Heart left ventricle (tissue), 16 donors: ENCODE data around the gene MAPK8. TPM values are rescaled to one million over a fixed set of nuclear protein-coding genes. Genes with fewer than 3 reads are reported as not detected.
A peak's percentile ranks its signal among the peaks of the same experiment; 100 is the strongest.

Source experiments
- ATAC-seq, 4 donors: fragments of 200-7000 bp; cut with Tn5 transposase; one replicate each; pipeline ENCODE4 v1.9.1; 2020 to 2022; ENCODE audit warnings: moderate library complexity in 4 of 4, mild to moderate bottlenecking in 3 of 4, moderate number of reproducible peaks in 1 of 4
- DNase-seq, 5 donors: peaks; one replicate each; pipeline ENCODE4 v3.0.0-alpha.2; 2020
- H3K27ac ChIP-seq, 12 donors: fragments of 200-600 bp; sonication (generic) in 4 of 12; one replicate each; pipeline versions ENCODE4 v1.5.0 to v1.8.0; 2016 to 2022; ENCODE audit warnings: mild to moderate bottlenecking in 2 of 12
- H3K27me3 ChIP-seq, 9 donors: fragments of 200-600 bp; sonication (generic) in 2 of 9; one replicate each; pipeline versions ENCODE4 v1.5.1 to v1.8.0; 2016 to 2022; ENCODE audit warnings: mild to moderate bottlenecking in 3 of 9
- H3K36me3 ChIP-seq, 9 donors: fragments of 200-600 bp; sonication (generic) in 2 of 9; one replicate each; pipeline versions ENCODE4 v1.5.0 to v1.8.0; 2018 to 2022; ENCODE audit warnings: mild to moderate bottlenecking in 2 of 9
- H3K4me1 ChIP-seq, 12 donors: fragments of 200-600 bp; sonication (generic) in 4 of 12; one replicate each; pipeline versions ENCODE4 v1.5.0 to v1.8.0; 2016 to 2022; ENCODE audit warnings: mild to moderate bottlenecking in 3 of 12
- H3K4me3 ChIP-seq, 12 donors: fragments of 200-600 bp; sonication (generic) in 4 of 12; one replicate each; pipeline versions ENCODE4 v1.5.0 to v1.8.0; 2017 to 2022; ENCODE audit warnings: mild to moderate bottlenecking in 9 of 12, moderate library complexity in 4 of 12
- H3K9me3 ChIP-seq, 12 donors: fragments of 200-600 bp; sonication (generic) in 4 of 12; one replicate each; pipeline versions ENCODE4 v1.5.0 to v1.8.0; 2016 to 2022; ENCODE audit warnings: mild to moderate bottlenecking in 1 of 12
- CTCF ChIP-seq, 12 donors: fragments of 200-600 bp; sonication (generic) in 4 of 12; IDR thresholded peaks; one replicate each; pipeline versions ENCODE4 v1.5.0 to v1.8.0; 2018 to 2022; ENCODE audit warnings: antibody characterized with exemption in 12 of 12, mild to moderate bottlenecking in 5 of 12
- POLR2A ChIP-seq, 2 donors: fragments of 450-650 bp; IDR thresholded peaks; one replicate each; pipeline ENCODE4 v1.6.1; 2017; ENCODE audit warnings: antibody characterized with exemption in 2 of 2, mild to moderate bottlenecking in 2 of 2, moderate library complexity in 2 of 2
- WGBS, 4 donors: extraction: QIAGEN DNeasy Blood & Tissue Kit in 2 of 4; methylation state at CpG; one replicate each; pipeline versions ENCODE4 v1.1.5 to v1.1.7; 2013 to 2018; 5-methylcytosine and 5-hydroxymethylcytosine counted together
- intact Hi-C, 10 donors: fragments of 100-400 bp; cut with DNase I; formaldehyde crosslinking; loops; one replicate each; pipeline versions ENCODE4 v1.11.1 to v1.14.2; 2022
- polyA plus RNA-seq, 2 donors: library from polyadenylated mRNA; stranded (reverse); fragments of 200-250 nt; gene quantifications; one replicate each; pipeline ENCODE4 v1.2.3, GENCODE V29; 2013
- total RNA-seq, 9 donors: library from RNA; depleted of rRNA in 2 of 9; stranded (reverse); fragments of >200 nt in 2 of 9; fragmentation: NEBNext Ultra II Directional in 3 of 9; extraction: Animal tissue kit (Norgen Biotek cat#: 25700) in 3 of 9; gene quantifications; one replicate each; pipeline versions ENCODE4 v1.1.0 to v1.2.4, GENCODE V29; 2016 to 2023
- donor health status: ischemic (EF 13 %, LVEDD 7.1; RV severe dilation, severe dysfunction).
- donor health status: healthy with polysubstance abuse.
- donor health status: DM: no; HTN: yes; CAD: no.
- donor health status: DM: no; HTN: no; CAD: no.
- donor health status: ischemic (EF 25% LVEDD 6.9; RV normal size, moderate dysfunction).
- donor health status: ischemic (EF 25% LVEDD 5.7; RV mildly dilated, moderate dysfunction).
- donor health status: healthy.
- donor health status: DM: yes; HTN: yes; CAD: no.
- donor health status: ischemic (EF 35%, LVEDD 5.7; RV mildly dilated, moderate dysfunction).
- donor health status: nonischemic (EF 11% LVEDD 7.7; RV severe dilation, severe dysfunction).
- donor health status: DM: yes; HTN: yes; CAD: no.
- donor health status: PGD.
- donor health status: ischemic (EF 29% LVEDD 5.4; RV normal size, mild dysfunction).
- donor health status: nonischemic (EF 23%, LVEDD 6.1; RV moderate dilation, normal function).

The MAPK8 gene
- total and polyA plus RNA-seq, 11 donors: 4.2 to 36.8 (median 31.0) TPM

GRCh38 chr10:48478980-48479811 is 172.7 kb downstream of the MAPK8 start:
- Histone ChIP-seq H3K36me3 (no peaks in the 10 kb centered on the region), H3K27ac (no peak overlapping the region), H3K27me3 (no peaks in the 10 kb centered on the region), H3K4me1 (peaks cover 0 to 7% (median 0%) of the 10 kb centered on the region in 12 donors), H3K4me3 (no peak overlapping the region), H3K9me3 (no peaks in the 10 kb centered on the region)
- ATAC-seq (peak in 1 of 4 donors; percentile 10), DNase-seq (no peak)
- TF ChIP-seq POLR2A (IDR thresholded peaks at IDR 0.05): no peak
- no peak for TF ChIP-seq CTCF (IDR thresholded peaks at IDR 0.05)
- intact Hi-C loops: no loop called here
- WGBS, 4 donors: 82 to 88% (median 87%) methylated on average over 28 to 30 of the region's 30 CpGs

- Histone ChIP-seq H3K9me3 (no peaks in the 10 kb centered on the region), H3K4me3 (no peak overlapping the region), H3K36me3 (no peaks in the 10 kb centered on the region), H3K4me1 (peaks cover 0 to 7% (median 0%) of the 10 kb centered on the region in 12 donors), H3K27ac (no peak overlapping the region), H3K27me3 (no peaks in the 10 kb centered on the region)
- WGBS, 4 donors: 45 to 57% (median 47%) methylated on average over 14 to 20 of the region's 20 CpGs
- ATAC-seq: peak; percentile 64 to 83 (median 74)
- intact Hi-C loops: no loop called here
- DNase-seq: peak in 1 of 5 donors; percentile 46
- TF ChIP-seq CTCF (IDR thresholded peaks at IDR 0.05): no peak
- TF ChIP-seq POLR2A (IDR thresholded peaks at IDR 0.05): no peak
Measured at GRCh38 chr10:48480397-48481374, 174.2 kb downstream of the MAPK8 start.

GRCh38 chr10:48481385-48481784 is 174.9 kb downstream of the MAPK8 start:
- no peaks in the 10 kb centered on the region for H3K9me3 ChIP-seq
- no peak for ATAC-seq
- H3K27ac ChIP-seq: no peak overlapping the region
- H3K27me3 ChIP-seq: no peaks in the 10 kb centered on the region
- H3K4me1 ChIP-seq: peaks cover 0 to 5% (median 0%) of the 10 kb centered on the region in 12 donors
- intact Hi-C loops: no loop called here
- no peak for DNase-seq
- no peaks in the 10 kb centered on the region for H3K36me3 ChIP-seq
- no peak for TF ChIP-seq POLR2A (IDR thresholded peaks at IDR 0.05)
- no peak for TF ChIP-seq CTCF (IDR thresholded peaks at IDR 0.05)
- no peak overlapping the region for H3K4me3 ChIP-seq
- WGBS, 4 donors: 83 to 91% (median 87%) methylated on average over 2 of the region's 2 CpGs

GRCh38 chr10:48482207-48482606 is 175.7 kb downstream of the MAPK8 start:
- TF ChIP-seq CTCF (IDR thresholded peaks at IDR 0.05) (no peak), POLR2A (IDR thresholded peaks at IDR 0.05) (no peak)
- no peak overlapping the region for H3K27ac ChIP-seq
- WGBS, 4 donors: 63 to 70% (median 68%) methylated on average over 3 of the region's 3 CpGs
- H3K4me3 ChIP-seq: no peak overlapping the region
- no peaks in the 10 kb centered on the region for H3K36me3 ChIP-seq
- DNase-seq: no peak
- no peaks in the 10 kb centered on the region for H3K27me3 ChIP-seq
- H3K4me1 ChIP-seq: peaks cover 0 to 5% (median 0%) of the 10 kb centered on the region in 12 donors
- H3K9me3 ChIP-seq: peaks cover 0 to 8% (median 0%) of the 10 kb centered on the region in 12 donors
- no peak for ATAC-seq
- intact Hi-C loops: no loop called here
